Forelimb muscle (tissue), 1 donor: ENCODE results near the gene LCORL. TPM values are rescaled to one million over a fixed set of nuclear protein-coding genes. Genes with fewer than 3 reads are reported as not detected.
A peak's percentile ranks its signal among the peaks of the same experiment; 100 is the strongest.
"Not testable (repeated sequence)": the region's sequence is repeated elsewhere in the genome, so short reads cannot be mapped to it uniquely, and the experiment has no call there.

Source experiments
- DNase-seq: peaks from one replicate; pipeline ENCODE4 v3.0.0-alpha.2; 2013; ENCODE audit warnings: low read depth
- polyA plus RNA-seq: library from polyadenylated mRNA; unstranded; fragments of 120-200 nt; gene quantifications from one replicate; pipeline ENCODE4 v1.2.1, GENCODE V29; 2013; ENCODE audit not compliant: insufficient read length

Gene LCORL
- polyA plus RNA-seq, 1 donor, result 9.4 TPM

DNA sequence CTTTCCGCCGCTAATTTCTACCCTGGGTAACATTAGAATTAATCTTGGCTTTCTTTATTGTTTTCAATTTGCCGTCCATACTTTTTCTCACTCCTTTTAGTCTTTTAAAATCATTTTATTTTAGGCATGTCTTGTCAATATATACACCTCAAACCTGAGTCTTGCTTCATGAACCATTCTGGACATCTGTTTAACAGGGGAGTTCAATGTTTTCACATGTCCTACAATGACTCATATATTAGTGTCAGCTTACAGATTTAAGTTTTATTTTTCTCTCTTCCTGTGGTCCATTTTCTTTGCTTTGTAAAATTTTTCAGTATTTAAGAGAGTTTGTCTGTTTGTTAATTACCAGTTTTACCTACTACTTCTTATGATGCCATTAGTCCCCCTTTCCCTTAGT is 89.5 kb downstream of the LCORL start:
- DNase-seq, result no peak

DNA sequence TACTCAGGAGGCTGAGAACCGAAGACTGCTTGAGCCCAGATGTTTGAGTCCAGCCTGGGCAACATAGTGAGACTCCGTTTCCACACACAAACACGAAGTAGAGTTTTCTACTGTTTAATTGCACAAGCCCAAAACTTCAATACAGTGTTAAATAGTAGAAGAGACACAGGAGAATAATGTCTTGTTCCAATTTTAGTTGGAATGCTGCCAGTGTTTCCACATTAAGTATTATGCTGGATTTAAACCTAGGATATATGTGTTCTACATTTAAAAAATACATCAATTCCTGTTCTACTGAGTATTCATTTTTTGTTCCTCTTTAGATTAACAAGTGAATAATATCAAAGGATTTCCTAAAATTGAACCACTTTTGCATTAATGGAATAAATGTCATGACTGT is 91.3 kb downstream of the LCORL start:
- DNase-seq, result peak; percentile 20

DNA sequence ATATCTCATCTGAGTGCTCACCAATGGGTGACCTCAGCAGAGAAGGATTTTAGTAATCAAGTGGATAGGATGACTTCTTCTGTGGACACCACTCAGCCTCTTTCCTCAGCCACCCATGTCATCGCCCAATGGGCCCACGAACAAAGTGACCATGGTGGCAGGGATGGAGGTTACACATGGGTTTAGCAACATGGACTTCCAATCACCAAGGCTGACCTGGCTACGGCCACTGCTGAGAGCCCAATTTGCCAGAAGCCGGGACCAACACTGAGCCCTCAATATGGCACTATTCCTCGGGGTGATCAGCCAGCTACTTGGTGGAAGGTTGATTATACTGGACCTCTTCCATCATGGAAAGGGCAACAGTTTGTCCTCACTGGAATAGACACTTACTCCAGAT is 97.4 kb downstream of the LCORL start:
- DNase-seq, result no peak

DNA sequence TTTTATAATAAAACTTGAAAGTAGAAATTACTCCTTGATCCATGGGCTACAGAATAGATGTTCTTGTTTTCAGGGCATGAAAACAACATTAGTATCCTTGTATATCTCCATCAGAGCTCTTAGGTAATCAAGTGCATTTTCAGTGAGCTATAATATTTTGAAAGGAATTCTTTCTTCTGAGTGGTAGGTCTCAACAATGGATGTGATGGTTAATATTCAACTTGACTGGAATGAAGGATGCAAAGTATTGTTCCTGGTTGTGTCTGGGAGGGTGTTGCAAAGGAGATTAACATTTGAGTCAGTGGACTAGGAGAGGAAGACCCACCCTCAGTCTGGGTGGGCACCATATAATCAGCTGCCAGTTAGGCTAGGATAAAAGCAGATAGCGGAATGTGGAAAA is 100.1 kb downstream of the LCORL start:
- no peak for DNase-seq

DNA sequence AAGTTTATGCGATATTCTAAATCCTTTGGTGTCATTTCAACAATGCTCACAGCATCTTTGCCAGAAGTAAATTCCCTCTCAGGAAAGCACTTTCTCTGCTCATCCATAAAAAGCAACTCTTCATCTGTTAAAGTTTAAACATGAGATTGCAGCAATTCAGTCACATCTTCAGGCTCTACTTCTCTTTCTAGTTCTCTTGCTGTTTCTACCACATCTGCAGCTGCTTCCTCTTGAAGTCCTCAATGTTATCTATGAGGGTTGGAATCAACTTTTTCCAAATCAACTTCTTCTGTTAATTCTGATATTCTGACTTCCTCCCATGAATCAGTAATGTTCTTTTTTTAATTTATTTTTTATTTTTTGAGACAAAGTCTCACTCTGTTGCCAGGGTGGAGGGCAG is 100.9 kb downstream of the LCORL start:
- DNase-seq, result no peak

DNA sequence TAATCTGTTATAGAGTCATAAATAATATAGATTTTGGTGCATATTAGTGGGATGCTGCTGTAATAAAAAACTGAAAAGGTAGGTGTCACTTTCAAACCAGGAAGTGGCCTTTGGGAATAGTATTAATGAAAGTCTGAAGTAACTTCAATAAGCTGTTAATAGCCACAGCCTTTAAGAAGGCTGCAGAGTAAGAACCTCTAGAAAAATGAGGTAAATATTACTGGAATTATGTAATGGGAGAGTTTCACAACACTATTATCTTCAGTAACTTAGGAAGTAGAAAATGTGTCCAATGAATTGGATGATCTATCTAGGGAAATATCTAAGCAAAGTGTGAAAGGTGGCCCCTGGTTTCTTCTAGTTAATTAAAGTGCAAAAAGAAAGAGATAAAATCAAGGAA is 106.1 kb downstream of the LCORL start:
- no peak for DNase-seq

DNA sequence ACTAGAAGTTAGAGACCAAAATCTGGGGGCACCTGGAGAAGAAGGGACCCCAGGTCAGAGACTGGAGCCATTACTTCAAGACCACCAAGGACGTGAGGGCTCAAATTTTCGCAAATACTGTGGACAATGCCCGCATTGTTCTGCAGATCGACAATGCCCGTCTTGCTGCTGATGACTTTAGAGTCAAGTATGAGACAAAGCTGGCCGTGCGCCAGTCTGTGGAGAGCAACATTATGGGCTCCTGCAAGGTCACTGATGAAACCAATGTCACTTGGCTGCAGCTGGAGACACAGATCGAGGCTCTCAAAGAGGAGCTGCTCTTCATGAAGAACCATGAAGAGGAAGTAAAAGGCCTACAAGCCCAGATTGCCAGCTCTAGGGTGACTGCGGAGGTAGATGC is 109.5 kb downstream of the LCORL start:
- DNase-seq, result no peak

DNA sequence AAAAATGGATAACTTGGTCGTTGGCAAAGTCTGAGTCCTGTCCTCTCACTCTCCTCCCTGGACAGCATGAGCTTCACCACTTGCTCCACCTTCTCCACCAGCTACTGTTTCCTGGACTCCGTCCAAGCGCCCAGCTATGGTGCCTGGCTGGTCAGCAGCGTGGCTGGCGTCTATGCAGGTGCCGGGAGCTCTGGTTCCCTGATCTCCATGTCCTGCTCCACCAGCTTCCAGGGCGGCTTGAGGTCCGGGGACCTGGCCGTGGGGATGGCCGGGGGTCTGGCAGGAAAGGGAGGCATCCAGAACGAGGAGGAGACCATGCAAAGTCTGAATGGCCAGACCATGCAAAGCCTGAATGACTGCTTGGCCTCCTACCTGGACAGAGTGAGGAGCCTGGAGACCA is 109.9 kb downstream of the LCORL start:
- DNase-seq, result no peak

DNA sequence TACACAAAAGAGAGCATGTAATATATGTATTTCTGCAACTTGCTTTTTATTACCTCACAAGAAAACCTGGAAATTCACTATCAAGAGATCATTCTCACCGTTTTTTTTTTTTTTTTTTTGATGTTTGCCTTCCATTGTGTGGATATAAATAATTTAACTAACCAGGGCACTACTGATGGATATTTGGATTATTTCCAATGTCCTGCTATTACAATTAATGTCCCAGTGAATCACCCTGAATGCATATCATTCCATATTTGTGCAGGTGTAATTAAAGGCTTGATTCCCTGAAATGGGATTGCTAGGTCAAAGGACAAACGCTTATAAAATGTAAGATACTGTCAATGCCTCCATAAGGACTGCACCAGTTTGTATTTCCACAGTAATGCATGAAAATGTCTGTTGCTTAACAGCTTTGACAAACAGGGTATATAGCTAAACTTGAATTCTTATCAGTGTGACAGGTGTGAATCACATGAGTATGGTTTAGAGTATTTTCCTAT is 123.0 kb downstream of the LCORL start:
- DNase-seq, result no peak

DNA sequence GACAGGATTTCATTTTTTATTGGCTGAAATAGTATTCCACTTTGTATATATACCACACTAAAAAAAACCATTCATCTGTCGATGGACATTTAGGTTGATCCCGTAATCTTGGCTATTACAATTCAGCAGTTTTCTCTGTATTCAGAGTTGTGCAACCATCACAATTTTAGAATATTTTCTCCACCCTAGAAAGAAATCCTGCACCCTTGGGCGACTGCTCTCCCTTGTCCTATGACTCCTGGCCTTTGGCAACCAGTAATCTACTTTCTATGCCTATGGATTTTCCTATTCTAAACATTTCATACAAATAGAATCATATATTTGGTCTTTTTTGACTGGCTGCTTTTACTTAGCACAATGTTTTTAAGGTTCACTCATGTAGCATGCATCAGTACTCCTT is 126.1 kb downstream of the LCORL start:
- no peak for DNase-seq

DNA sequence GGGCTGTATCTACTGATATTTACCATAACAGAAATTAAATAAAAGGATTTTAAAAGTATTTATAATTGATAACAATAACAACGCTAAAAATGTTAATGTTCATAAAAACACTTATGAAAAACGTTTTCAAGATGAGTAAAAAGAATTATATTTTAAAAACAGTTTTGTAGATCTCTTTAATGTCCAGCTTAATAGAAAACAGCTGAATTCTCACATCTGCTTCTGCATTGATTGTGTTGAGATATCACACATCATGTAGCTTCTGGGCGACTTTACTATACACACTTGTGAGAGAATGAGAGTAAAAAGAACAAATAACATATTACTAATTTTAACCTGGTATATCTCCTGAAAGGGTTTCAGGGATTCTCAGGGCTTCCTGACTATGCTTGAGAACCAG is 127.1 kb downstream of the LCORL start:
- no peak for DNase-seq

DNA sequence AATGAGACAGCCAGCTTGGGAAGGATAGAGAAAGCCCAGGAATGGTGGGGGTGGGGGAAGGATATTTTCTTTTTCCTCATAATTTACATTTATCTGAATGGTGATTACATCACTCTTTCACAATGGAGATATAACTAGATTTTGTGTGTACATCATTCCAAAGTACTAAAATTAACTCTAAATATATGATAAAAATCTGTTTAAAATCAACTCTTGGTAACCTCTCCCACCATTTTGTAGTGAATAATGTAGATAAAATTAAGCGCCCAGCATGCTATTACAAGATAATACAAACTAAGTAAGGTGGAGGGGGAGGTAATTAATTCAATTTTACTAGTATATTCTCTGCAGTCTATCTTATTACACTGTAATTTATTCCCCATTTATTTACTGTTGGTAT is 131.9 kb downstream of the LCORL start:
- no peak for DNase-seq

DNA sequence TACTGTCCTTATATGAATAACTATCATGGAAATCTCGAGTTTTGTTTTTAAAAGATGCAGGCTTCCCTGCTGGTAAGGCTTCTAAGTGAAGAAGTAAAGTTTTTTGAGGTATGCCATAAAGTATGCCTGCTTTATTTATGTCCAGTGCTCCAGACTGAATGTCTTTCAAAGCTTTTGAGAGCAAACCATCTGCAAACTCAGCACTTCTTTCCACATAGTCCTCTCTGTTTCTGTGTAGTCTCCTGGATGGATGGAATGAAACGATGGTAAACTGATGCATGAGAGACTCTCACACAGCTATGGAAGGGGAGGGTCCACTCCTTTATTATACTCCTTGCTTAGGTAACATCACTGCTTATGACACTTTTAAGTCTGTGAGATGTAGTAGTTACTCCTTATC is 137.0 kb downstream of the LCORL start:
- DNase-seq, result no peak

DNA sequence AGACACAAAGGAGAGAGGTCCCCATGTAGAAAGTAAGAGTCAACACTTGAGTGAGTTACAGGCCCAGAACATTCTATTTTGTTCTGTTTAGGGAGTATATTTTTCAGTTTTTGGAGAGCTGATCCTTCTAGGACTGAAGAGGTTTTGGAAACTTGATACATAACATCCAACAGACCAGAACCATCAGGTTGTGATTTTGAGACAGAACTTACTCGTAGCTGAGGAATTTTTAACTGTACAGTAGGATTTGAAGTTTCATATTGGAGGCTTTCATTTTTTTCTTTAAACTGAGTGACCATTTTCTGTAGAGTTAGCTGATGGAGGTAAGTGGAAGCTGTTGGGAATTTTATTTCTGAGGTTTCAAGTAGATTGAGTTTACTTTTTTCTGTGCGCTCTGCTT is 137.5 kb downstream of the LCORL start:
- no peak for DNase-seq

DNA sequence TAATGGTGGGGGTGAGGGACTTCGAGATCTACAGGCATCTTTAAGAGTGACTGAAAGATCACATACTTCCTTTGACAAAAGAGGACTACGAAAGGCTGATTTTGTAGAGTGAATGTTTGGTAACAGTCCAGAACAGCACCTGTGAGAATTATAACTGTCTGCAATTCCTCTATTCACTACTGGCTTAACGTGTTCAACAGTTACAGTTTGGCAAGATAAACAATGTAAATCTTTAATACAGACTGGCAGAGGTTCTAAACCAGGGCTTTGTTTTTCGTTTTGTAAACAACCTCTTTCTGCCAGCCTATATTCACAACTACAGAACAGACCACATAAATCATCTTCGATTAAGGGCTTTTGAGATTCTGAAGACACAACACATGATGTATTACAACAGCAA is 143.9 kb downstream of the LCORL start:
- DNase-seq, result no peak

DNA sequence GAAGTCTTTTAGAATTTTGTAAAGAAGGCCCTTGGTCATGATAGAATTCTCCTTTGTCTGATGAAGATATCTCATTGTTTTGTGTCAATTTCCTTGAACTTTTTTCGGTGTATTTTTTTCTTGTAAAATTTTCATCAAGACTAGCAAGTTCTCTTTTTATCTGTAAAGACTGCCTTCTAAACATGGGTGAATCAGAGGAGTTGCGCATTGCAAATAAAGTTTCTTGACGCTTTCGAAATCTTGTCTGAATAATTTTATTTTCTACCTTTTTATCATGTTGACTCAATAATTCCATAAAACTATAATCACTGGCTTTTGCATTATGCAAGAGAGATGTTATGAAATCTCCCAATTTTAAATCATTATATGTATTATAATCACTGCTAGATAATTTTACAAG is 144.6 kb downstream of the LCORL start:
- no peak for DNase-seq

DNA sequence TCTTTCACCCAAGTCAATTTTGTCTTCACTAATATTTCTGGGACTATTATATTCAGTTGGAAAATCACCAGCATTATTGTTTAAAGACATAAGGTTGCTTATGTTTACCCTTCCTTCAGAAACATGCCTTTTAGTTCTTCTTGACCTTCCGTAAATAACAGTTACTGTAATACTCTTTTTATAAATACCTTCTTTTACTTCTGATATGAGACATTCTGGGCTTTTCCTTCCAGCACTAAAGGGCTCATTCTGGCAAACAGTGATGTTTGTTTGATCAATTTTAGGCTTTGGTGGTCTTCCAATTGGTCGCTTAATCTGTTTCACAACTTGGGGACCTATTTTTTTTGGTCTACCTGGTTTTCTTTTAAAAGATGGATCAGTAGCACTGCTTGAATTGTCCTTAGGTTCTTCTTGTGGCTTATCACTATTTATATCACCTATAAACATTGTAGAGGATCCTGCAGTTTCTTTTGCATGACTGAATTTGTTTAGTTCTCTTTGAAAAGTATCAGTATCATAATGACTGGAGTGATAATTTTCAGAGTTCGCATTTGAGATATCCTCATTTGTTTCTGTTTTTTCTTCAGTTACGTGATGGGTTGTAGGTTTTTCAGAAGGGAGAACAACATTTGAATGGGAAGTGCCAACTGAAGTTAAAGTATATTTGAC is 146.0 kb downstream of the LCORL start:
- DNase-seq, result no peak

DNA sequence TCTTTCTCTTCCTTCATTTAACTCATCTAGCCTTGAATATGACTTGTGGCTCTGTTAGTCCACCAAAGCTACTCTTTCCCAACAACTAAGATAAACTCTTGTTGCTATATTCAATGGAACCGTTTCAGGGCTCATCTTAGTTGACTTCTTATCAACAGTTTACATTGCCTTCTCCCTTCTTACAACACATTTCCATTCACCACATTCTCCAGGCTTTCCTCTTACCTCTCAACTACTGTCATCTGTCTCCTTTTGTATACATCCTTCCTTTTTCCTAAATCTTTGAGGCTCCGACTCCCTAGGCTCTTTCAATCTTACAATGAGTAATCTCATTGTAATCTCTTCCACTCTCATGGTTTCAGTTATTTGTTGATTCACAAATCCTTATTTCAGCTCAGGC is 152.2 kb downstream of the LCORL start:
- no peak for DNase-seq

DNA sequence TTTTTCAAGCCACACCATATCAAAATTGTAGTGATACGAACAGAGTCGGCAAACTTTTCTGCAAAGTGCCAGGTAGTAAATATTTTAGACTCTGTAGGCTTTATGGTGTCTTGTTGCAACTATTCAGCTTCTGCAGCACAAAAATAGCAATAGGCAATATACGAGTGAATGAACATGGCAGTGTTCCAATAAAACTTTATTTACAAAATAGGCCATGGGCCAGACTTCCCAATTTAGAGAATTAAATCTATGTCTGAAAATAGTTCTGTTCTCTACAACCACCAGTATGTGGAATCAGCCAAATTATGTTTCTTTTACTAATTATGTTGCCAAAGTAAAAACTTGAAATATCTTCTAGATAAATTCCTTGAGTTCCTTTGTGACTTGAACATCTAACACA is 154.3 kb downstream of the LCORL start:
- DNase-seq, result no peak

DNA sequence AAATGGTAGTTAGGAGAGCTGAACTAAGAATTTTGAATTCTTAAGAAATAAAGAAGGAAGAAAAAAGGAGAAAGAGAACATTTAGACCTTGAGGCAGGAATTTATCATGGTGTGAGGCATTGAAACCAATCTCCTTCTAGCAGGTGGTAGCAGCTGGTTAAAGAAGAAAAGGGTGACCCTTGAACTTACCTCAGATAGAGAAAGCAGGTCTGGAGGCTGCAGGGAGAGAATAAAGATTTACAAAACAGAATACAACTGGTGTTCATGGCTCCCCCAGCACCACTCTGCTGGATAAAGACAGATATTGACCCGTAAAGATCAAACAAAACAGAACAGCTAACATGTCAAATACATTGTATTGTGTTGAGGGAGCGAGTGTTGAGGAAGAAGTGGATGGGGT is 154.7 kb downstream of the LCORL start:
- no peak for DNase-seq

DNA sequence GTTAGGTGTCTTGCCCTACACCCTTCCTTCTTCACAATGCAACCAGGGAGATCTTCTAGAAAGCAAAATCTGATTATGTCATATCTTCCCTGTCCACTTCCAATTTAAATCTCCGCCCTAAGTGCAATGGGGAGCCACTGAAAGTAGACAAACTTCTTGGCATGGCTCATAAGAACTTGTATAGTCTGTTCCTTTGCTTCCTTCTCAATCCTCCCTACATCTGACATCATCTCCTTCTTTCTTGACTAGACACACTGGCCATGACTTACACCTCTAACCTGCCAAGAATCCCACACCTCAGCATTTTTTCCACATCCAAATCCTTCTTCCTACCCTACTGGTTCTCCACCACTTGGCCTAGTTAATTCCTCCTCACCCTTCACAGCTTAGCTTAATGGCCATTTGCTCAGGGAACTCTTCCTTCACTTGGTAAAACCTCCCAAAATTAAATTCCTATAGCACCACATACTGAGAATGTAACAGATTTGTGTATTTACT is 155.6 kb downstream of the LCORL start:
- DNase-seq, result no peak

DNA sequence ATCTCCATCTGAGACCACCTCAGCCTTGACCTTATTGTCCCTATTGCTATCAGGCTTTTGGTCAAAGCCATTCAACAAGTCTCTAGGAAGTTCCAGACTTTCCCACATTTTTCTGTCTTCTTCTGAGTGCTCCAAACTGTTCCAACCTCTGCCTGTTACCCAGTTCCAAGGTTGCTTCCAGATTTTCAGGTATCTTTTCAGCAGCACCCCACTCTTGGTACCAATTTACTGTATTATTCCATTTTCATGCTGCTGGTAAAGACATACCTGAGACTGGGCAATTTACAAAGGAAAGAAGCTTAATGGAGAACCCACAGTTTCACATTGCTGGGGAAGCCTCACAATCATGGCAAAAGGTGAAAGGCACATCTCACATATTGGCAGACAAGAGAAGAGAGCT is 159.6 kb downstream of the LCORL start:
- not testable (repeated sequence) for DNase-seq

DNA sequence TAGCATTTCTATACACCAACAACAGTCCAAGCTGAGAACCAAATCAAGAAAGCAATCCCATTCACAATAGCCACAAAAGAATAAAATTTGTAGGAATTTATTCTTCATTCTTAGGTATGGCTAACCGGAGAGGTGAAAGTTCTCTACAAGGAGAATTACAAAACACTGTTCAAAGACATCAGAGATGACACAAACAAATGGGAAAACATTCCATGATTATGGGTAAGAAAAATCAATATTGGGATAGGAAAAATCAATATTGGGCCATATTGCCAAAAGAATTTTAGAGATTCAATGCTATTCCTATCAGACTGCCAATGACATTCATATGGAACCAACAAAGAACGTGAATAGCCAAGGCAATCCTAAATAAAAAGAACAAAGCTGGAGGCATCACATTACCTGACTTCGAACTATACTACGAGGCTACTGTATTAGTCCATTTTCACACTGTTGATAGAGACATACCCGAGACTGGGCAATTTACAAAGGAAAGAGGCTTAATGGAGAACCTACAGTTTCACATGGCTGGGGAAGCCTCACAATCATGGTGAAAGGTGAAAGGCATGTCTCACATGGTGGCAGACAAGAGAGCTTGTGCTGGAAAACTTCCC is 161.7 kb downstream of the LCORL start:
- no peak for DNase-seq

DNA sequence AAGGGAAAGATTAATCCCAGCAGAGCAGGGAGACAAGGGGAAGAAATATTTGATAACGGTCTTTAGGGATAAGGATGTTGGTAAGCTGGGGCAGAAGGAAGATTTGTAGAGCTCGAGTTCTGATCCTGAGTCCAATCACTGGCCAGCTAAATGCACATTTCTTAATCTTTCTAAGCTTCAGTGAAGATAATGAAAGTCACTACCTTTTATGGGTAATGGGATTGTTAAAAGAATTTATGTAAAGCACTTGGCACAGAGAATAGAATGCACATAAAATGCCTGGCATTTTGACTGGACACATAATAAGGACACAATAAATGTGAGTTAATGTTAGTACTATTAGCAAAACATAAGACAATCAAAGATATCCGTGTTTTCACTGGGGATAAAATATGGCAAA is 167.5 kb downstream of the LCORL start:
- DNase-seq, result no peak
